Ammon's horn (tissue), 1 donor: ENCODE measurements around the gene MS4A15.
"Not testable (repeated sequence)": the region's sequence is repeated elsewhere in the genome, so short reads cannot be mapped to it uniquely, and the experiment has no call there.

Source experiments
- DNase-seq: peaks from one replicate; pipeline ENCODE4 v3.0.0-alpha.2; 2016; ENCODE audit warnings: low spot score

The MS4A15 gene, protein sequence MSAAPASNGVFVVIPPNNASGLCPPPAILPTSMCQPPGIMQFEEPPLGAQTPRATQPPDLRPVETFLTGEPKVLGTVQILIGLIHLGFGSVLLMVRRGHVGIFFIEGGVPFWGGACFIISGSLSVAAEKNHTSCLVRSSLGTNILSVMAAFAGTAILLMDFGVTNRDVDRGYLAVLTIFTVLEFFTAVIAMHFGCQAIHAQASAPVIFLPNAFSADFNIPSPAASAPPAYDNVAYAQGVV

DNA sequence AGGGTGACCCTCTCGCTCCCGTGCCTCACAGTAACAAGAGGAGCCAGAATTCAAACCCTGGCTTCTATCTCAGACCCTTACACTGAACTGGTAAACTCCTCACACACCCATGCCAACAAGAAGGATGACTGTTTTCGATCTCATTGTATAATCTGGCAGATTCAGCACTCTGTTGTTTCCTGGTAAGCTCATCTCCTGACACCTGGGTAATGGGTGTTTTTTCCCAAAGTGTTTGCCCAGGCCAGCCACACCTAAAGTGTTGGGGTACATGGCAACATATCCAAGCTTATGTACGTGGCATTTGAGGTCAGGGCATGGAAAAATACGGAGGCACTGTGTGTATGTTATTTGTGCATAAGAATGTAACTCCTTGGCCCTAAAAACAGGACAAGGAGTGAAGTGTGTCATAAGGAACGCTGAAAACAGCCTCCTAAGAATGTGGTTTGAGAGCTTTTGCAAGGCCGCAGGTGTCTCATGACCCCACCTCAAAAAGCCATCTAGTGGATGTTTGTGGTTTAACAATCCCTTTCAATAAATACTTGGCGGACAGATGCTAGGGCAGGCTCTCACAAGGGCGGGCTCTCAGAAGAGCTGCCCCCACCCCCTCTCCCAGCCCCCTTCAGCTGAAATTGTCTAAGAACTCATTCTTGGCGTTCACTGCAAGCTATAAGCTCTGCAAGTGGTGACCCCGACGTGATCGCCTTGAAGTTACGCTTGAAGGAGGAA, at the start of gene MS4A15:
MS4A15 (plus strand) TSS at position 561 of the 726 bp plus-strand sequence. CDS start 6,867 bp downstream, outside the sequence.
- no peak for DNase-seq

DNA sequence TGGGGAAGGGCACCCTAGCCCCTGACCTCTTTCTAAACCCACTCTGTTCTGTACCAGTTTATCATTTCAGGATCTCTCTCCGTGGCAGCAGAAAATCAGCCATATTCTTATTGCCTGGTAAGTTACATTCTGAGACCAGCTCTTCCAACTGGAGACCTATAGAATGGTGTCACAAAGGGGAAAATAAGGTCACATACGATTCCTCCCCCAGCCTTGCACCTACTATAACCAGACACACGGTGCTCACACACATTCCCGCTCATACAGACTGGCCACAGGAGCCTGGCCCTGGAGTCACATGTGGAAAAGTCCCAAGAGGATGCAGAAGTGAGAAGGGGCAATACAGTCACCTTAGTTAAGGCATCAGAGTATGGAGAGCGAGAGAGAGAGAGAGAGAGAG, 49.7 kb upstream of the MS4A15 start:
- DNase-seq = no peak

DNA sequence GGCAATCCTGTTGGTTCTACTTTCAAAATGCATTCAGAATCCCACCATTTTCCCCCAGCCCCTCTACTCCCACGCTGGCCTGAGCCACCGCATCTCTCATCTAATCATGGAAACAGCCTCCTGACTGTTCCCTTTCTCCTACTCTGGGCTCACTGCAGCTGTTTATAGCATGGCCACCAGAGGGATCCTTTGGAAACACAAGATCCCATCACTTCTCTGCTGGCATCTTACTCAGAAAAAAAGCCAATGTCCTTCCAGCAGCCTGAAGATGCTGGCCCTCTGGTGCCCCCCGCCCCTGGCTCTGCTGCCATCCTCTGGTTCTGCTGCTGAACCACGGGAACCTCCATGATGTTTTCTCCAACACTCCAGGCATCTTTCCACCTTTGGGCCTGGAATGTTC, 46.2 kb upstream of the MS4A15 start:
- DNase-seq = no peak

DNA sequence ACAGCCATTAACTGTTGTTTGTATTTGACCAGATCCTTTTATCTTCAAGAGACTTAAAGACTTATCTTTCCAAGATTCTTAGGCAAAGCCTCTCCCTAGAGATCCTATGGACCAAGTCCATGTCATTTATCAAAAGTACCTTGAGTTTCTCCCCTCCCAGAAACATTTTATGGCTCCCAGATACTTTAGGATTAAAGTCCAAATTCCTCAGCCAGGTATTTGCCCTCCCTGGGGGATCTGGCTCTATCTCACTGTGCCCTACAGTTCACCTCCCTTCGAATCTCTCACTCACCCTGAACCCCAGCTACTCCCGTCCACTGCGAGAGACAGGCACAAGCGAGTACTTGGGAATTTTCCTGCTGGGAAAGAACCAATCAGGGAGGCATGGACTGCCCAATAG, 45.4 kb upstream of the MS4A15 start:
- DNase-seq = no peak

DNA sequence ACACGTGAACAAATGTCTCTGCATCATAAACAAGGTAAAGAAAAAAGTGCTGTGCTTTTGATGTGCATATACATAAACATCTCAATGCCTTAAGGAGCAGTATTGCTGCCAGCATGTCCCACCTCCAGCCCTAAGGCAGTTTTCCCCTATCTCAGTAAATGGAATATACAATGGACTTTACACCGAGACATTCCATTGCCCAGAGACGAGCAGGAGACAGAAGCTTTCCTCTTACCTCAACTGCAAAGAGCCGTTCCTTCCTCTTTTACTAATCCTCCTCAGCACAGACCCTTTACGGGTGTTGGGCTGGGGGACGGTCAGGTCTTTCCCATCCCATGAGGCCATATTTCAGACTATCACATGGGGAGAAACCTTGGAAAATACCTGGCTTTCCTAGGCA, 43.2 kb upstream of the MS4A15 start:
- not testable (repeated sequence) for DNase-seq

DNA sequence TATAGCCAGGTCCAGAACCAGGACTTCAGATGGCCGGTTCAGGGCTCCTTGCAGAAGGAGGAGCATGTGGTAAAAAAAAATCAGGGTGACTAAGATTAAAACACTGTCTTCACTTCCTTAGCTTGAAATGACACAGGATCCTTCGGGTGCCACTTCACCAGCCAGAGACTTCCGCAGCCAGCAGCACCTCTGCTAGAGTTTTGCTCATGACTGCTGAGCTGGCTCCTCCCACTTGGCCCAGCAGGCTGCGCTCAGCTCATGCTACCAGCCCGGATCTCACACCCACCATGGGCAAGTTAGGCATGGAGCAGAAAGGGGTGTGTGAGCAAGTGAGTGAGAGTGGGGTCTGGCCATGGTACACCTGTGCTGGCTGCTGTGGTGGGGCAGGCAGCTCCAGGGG, 38.7 kb upstream of the MS4A15 start:
- DNase-seq = no peak

DNA sequence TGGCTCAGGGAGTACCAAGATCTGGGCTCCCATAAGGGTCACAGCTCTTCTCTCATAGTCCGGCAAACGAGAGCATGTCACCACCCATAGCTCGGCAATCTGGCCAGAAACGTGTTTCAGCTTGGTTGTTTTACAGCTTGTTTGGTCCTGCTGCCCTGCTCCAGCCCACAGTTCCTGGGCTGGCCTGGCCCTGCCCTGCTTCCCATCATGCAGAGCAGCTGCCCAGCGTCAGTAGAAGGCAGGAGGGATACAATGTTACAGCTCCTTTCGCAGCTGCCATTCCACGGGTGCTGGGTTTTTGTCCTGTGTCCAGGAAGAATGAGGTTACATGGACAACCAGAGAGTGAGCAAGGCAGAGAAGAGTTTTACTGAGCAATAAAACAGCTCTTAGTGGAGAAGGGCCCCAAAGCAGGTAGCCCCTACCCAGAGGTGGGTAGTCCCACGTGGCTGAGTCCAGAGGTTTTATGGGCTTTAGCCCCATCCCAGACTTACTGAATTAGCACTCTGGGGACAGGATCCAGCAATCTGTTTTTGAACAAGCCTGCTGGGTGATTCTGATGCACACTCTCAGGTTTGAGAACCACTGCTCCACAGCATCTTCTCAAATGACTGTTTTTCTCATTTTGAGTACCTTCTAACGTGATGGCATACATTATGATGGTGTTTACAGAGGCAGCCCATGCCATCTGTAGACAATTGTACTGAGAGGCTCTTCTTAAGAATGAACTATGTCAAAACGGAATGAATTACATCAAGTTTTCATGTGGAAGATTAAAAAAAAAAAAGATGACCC, 37.9 kb upstream of the MS4A15 start:
- DNase-seq = no peak

DNA sequence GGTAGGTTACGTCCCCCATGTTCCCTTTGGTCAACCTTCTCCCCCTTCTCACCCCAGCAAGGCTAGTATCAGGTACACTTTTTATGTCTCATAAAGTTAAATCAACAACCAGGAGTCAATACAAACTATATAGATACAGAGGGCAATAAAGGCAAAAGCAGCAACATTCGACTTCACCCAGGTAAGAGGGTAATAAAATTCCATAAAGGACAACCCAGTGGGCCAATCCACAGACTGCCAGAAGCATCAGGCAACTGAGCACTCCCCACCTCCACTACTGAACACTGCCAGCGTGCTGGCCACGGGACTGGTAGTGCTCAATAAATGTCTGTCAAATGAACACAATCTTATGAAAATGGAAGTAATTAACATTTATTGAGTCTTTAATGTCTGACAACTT, 37.3 kb upstream of the MS4A15 start:
- DNase-seq = no peak

DNA sequence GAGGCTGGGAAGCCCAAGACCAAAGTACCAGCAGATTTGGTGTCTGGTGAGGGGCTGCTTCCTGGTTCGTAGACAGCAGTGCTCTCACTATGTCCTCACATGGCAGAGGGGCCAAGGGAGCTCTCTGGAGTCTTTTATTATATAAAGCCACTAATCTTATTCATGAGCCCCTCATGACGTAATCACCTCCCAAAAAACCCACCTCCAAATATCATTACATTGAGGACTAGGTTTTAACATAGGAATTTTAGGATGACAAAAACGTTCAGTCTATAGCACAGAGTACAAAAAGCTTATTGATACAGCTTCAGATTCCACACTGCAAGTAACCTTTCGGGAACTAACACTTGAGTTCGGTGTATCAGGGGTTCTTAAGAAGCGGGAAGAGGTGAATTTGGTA, 36.2 kb upstream of the MS4A15 start:
- DNase-seq = no peak

DNA sequence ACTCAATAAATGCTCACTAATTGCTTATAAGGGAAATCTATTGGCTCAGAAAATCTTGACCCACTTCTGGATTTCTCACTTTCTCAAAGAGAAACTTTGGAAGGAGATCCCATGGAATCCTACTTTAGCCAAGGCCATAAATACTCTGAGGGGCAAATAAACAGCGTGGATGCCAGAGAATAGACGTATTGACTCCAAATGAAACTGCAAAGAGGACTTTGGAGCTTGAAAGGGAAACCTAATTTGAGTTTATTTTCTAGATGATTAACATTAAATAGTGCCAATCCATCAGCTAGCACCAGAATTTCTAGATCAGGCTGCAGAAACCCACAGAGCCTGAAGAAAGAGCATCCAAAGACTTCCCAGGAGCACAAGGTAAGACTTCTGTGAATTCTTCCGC, 32.2 kb upstream of the MS4A15 start, which contains the start of gene MS4A18:
MS4A18 (plus strand) TSS at position 301 of the 400 bp plus-strand sequence.
- DNase-seq = no peak

DNA sequence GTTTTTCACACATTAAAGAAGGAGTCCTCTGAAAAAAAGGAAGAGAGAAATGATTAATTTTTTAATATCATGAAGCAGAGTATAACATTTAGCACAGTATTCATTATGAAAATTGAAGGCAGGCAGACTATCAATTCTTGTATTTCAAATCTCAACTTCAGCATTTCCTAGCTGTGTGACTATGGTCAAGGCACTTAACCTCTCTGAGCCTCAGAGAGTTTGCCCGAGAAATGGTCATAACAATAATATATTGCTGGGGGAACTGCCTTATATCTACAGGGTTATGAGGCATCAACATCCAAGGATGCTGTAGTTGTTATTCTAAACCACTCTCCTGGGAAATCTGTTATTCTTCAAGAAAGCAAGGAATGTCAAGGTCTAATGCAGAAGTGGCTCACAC, 31.1 kb upstream of the MS4A15 start:
- no peak for DNase-seq

DNA sequence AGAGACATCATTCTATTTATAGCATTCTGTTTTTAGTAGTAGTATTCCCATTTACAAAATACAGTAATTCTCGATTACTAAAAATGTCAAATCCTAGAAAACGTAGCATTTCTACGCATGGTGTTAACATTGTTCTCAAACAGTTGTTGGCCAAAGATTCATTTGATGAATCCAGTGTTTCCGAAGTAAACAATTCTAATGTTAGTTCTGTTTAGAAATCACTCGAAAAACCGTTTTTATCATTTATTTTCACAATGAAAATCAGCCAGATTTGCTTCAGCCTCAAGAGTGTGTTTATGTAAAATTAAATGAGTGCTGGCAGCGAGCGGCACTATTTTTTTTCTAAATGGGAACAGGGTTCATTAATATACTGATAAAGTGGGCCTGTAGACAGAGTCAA, 25.1 kb upstream of the MS4A15 start:
- DNase-seq = no peak

DNA sequence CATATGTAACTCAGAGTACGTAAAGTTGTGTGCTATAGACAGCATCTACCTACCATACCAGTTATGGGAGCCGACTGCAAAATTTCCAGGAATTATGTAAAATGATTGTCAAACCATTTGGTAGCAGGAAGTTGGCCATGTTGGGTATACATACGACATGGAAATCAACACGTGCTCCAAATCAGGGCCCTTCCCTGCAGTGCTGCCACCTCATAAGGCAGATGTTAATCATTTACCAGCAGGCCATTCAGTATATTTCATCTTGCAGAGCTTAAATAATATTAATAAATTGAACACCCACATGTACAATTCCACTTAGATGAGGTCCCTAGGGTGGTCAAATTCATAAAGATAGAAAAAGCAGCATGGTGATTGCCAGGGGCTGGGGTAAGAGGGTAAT, 22.4 kb upstream of the MS4A15 start:
- DNase-seq = no peak

DNA sequence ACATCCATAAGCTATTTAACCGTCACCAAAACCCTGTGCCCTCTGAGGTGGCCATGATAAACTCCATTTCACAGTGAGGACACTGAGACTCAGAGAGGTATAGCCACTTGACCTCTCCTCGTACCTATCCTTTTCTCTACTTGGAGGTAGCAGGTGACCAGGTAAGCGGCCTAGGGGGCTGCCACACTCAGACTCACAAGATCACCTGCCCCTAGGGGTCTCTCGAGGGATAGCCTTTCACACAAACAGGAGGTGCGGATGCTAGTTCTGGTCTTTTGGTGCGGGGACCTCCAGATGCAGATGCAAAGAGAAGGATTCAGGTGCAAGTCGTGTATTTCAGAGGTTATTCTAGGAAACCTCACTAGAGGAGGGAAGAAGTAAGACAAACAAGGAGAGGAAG, 17.6 kb upstream of the MS4A15 start:
- no peak for DNase-seq

DNA sequence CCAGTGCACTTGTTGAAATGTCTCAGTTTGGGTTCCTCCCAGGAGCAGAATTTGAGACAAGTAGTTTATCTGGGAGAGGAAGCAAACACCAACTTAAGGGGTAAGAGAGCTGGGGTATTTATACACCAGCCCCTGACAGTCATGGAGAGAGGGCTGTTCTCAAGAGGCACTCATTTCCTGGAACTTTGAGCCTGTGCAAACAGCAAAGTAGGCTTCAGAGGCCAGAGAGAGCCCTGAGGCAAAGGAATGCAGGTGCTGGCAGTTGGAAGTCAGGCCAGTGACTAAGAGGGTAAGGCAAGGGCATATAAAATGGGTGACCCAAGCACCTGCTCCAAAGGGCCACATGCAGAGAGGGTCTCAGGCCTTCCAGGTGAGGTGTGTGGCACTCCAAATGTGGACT, 16.1 kb upstream of the MS4A15 start:
- no peak for DNase-seq

DNA sequence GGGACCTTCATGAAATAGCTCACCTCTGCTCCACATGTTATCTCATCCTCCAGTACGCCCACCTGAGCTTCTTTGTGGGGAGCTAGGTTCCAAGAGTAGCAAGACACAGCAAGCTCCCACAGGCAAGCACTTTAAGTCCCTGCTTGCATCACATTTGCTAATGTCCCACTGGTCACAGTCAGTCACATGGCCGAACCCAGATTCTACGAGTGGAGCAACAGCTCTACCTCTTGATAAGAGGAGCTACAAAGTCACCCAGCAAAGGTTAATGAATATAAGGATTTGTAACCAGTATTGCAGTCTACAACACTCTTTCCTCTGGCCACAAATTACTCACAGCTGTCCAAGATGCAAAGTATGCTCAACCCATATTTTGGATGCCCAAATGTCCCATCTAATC, 15.2 kb upstream of the MS4A15 start:
- DNase-seq = no peak

DNA sequence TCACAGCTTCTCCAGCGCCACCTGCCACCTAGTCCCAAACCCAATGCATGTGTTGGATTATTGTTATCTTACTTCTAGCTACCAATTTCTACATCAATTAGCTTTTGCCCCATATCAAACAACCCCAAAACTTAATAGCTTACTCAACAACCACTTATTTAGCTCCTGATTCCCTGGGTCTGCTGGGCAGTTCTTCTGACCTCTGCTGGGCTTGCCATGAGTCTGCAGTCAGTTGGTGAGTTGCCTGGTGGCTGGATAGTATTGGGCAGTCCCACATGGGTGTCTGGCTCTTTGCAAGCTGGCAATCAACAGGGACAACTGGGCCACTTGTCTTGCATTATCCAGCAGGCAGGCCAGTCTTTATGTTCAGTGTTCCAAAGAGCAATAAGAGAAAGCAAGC, 13.6 kb upstream of the MS4A15 start:
- DNase-seq = no peak

DNA sequence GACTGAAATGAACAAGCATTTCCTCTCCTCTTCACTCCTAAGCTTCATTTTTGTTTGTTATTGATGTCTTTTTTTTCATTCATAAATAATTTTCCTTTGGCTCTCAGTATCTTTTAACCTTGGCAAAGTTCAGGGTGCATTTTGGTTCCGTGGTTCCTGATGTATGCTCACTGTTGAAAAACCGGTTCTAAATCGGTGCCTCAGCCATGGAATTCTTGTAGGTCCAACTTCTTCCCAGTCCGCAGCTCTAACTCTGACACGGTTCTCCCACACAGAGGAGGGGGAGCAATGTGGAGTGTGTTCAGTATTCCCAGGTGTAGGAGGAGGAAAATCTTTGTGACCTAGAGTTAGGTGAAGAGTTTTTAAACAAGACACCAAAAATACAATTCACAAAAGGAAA, 12.6 kb upstream of the MS4A15 start:
- DNase-seq = no peak

DNA sequence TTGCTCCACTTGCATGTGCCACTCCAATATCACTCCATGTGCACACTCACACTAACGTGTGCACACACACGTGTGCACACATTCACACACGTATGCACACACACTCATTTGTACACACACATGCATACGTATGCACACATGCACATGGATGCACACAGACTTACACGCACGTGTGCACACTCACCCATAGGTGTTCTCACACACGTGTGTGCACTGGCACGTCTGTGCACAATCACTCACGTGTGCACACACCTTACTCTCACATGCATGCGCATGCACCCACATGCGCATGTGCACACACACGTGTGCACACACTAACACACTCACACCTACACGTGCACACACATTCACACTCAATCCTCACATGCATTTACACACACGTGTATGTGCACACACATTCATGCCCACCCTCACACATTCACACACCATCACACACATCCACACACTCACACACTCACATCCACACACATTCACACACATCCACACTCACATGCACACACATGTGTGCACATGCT, 9.3 kb upstream of the MS4A15 start:
- DNase-seq = no peak

DNA sequence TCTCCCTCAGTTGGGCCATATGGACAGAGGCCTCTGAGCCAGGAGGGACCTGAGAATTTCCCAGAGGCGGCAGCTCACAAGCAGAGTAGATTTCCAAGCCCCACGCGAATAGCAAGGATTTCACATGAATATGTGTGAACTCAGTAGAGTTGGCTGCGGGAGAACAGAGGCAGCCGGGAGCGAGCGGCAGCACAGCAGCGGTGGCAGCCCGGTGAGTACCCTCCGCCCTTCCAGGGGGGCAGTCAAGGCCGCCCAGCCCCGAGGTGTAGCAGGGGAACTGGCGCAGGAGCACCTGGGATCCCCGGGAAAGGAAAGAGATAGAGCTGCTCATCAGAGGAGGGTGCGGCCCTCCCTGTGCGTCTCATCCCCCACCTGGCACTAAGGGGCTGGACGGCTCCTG, 8.4 kb upstream of the MS4A15 start:
- DNase-seq = no peak

DNA sequence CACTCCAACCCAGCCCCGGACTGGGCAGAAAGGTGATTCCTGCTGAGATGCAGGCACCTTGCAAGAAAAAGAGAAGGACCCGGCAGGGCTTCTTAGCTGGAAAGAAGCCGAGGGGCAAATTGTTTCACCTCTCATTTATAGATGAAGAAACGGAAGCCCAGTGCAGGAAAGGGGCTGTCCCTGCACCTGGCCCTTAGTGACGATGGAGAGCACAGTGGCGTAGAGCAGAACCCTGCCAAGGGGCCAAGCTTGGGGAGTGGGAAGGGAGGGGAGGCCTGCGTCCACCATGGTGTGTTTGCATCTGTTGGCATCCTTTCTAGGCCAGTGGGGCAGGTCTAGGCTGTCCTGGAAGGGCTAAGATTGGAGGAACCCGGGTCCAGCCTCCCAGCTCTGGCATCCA, 7.8 kb upstream of the MS4A15 start:
- no peak for DNase-seq

DNA sequence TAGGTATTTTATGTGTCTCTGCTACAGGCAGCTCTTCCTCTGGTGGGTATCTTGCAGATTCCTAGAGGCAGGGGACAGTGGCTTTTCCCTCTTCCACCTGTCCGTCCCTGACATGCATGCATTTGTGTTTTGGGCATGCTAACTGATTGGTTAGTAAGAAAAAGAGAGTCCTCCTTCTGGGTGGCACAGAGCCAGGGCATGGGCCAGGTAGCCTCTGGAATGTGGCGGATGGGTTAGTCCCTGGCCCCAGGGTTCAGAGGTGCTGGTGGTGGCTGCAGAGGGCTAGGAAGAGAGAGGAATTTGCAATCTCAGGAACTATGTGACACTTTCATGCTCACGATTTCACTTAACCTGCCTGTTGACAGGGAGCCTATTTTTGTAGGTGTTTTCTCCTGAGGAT, 5.8 kb upstream of the MS4A15 start:
- no peak for DNase-seq

DNA sequence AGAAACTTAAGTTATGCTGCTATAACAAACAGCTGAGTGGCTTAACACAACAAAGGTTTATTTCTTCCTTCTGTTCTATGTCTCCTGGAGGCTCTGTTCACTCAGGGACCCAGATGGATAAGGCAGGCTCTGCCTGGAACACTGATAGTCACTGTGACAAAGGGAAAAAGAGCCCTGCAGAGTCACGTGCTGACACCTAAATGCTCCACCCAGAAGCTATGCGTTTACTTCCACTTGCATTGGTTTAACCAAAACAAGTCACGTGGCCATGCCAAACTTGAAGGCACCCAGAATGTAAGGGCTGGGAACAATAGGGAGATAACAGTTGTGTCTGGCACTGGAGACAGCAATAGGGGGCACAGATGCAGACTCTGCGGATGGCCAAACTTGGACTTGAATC, 3.4 kb upstream of the MS4A15 start:
- no peak for DNase-seq
